Testis (tissue), 3 donors: ENCODE results near the gene SLC25A30. TPM values are rescaled to one million over a fixed set of nuclear protein-coding genes. Genes with fewer than 3 reads are reported as not detected.
"Not testable (repeated sequence)": the region's sequence is repeated elsewhere in the genome, so short reads cannot be mapped to it uniquely, and the experiment has no call there.

Experiments used
- DNase-seq: peaks from one replicate; pipeline ENCODE4 v3.0.0-alpha.2; 2019
- H3K27ac ChIP-seq, 2 donors: fragments of 200-600 bp; sonication (generic); one replicate each; pipeline ENCODE4 v1.5.1; 2019
- H3K27me3 ChIP-seq: fragments of 200-600 bp; sonication (generic); one replicate; pipeline ENCODE4 v1.5.1; 2019
- H3K36me3 ChIP-seq: fragments of 200-600 bp; sonication (generic); one replicate; pipeline ENCODE4 v1.5.1; 2017; ENCODE audit warnings: low read depth; ENCODE audit errors: missing control alignments
- H3K4me1 ChIP-seq: fragments of 200-600 bp; sonication (generic); one replicate; pipeline ENCODE4 v1.5.1; 2019
- H3K4me3 ChIP-seq, 2 donors: fragments of 200-600 bp; sonication (generic); one replicate each; pipeline ENCODE4 v1.5.1; 2017 to 2019
- H3K9me3 ChIP-seq: fragments of 200-600 bp; sonication (generic); one replicate; pipeline ENCODE4 v1.5.1; 2017
- POLR2A ChIP-seq: fragments of 450-650 bp; IDR thresholded peaks from one replicate; pipeline ENCODE4 v1.6.1; 2017; ENCODE audit warnings: antibody characterized with exemption, mild to moderate bottlenecking, moderate library complexity
- WGBS, 2 donors: methylation state at CpG; one replicate each; pipeline ENCODE4 v1.1.5; 2018; 5-methylcytosine and 5-hydroxymethylcytosine counted together
- intact Hi-C: fragments of 100-400 bp; cut with DNase I; formaldehyde crosslinking; loops from one replicate; pipeline ENCODE4 v1.15.1; 2023; ENCODE audit warnings: low total_unique reads
- polyA plus RNA-seq: library from polyadenylated mRNA; stranded (reverse); fragments of 350-450 nt; fragmentation: Illumina TruSeq; extraction: RNeasy Lipid Tissue Mini Kit (QIAGEN cat#74804); gene quantifications from one replicate; pipeline ENCODE4 v1.2.3, GENCODE V29; 2014; ENCODE audit warnings: low read depth, low replicate concordance; ENCODE audit not compliant: insufficient read depth
- total RNA-seq, 2 donors: library from RNA; depleted of rRNA; stranded (reverse); fragments of >200 nt; gene quantifications; one replicate each; pipeline ENCODE4 v1.2.3, GENCODE V29; 2016
- TF ChIP-seq, protein P1 (sequence below), 3 experiments: fragments of 450-650 bp in 2 of 3; fragments of 200-600 bp in 1 of 3; sonication (generic) in 1 of 3; IDR thresholded peaks; one replicate each; pipeline ENCODE4 v1.5.1; 2016 to 2019; ENCODE audit warnings: antibody characterized with exemption in 3 of 3, mild to moderate bottlenecking in 2 of 3, moderate library complexity in 1 of 3

The SLC25A30 gene
- total and polyA plus RNA-seq, 3 donors from 2014 or later = 14.5 to 16.4 (median 15.7) TPM

DNA sequence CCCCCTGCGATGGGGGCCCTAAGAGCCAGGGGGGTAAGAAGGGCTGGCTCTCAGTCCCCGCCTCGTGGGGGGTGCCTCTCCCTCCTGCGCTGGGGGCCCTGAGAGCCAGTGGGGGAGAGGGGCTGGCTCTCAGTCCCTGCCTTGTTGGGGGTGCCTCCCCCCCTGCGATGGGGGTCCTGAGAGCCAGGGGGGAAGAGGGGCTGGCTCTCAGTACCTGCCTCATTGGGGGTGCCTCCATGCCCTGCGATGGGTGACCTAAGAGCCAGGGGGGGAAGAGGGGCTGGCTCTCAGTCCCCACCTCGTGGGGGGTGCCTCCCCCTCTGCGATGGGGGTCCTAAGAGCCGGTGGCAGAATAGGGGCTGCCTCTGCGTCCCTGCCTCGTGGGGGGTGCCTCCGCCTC, 40.9 kb downstream of the SLC25A30 start:
- H3K36me3 ChIP-seq, H3K4me3 ChIP-seq, DNase-seq, intact Hi-C loops, H3K27me3 ChIP-seq, H3K4me1 ChIP-seq, H3K9me3 ChIP-seq, H3K27ac ChIP-seq: not testable (repeated sequence)
- WGBS, 2 donors = 86% methylated on average over 8 of the region's 12 CpGs; no CpG with 5 or more reads in 1 of the 2 donors

GRCh38 chr13:45376651-45377050, 41.5 kb downstream of the SLC25A30 start:
- WGBS, 2 donors = 90 to 94% methylated on average over 8 of the region's 8 CpGs
- H3K27ac ChIP-seq, intact Hi-C loops, DNase-seq, H3K27me3 ChIP-seq, H3K4me3 ChIP-seq, H3K36me3 ChIP-seq, H3K9me3 ChIP-seq, H3K4me1 ChIP-seq: not testable (repeated sequence)

GRCh38 chr13:45374917-45375316, 43.3 kb downstream of the SLC25A30 start:
- intact Hi-C loops = no loop called here
- DNase-seq = no peak
- TF ChIP-seq, protein P1, sequence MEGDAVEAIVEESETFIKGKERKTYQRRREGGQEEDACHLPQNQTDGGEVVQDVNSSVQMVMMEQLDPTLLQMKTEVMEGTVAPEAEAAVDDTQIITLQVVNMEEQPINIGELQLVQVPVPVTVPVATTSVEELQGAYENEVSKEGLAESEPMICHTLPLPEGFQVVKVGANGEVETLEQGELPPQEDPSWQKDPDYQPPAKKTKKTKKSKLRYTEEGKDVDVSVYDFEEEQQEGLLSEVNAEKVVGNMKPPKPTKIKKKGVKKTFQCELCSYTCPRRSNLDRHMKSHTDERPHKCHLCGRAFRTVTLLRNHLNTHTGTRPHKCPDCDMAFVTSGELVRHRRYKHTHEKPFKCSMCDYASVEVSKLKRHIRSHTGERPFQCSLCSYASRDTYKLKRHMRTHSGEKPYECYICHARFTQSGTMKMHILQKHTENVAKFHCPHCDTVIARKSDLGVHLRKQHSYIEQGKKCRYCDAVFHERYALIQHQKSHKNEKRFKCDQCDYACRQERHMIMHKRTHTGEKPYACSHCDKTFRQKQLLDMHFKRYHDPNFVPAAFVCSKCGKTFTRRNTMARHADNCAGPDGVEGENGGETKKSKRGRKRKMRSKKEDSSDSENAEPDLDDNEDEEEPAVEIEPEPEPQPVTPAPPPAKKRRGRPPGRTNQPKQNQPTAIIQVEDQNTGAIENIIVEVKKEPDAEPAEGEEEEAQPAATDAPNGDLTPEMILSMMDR (IDR thresholded peaks at IDR 0.05) = no peak
- TF ChIP-seq POLR2A = no peak
- no peak overlapping the region for H3K27ac ChIP-seq
- no peak overlapping the region for H3K4me3 ChIP-seq
- no peaks in the 10 kb centered on the region for H3K36me3 ChIP-seq
- H3K9me3 ChIP-seq = no peaks in the 10 kb centered on the region
- H3K27me3 ChIP-seq = no peaks in the 10 kb centered on the region
- peaks cover 7% of the 10 kb centered on the region for H3K4me1 ChIP-seq
- 94 to 97% methylated on average over 3 of the region's 3 CpGs for WGBS, 2 donors

- no peaks in the 10 kb centered on the region for H3K36me3 ChIP-seq
- intact Hi-C loops = no loop called here
- H3K4me1 ChIP-seq = peaks cover 7% of the 10 kb centered on the region
- TF ChIP-seq POLR2A = no peak
- TF ChIP-seq, protein P1 (IDR thresholded peaks at IDR 0.05) = no peak
- no peaks in the 10 kb centered on the region for H3K27me3 ChIP-seq
- H3K9me3 ChIP-seq = no peaks in the 10 kb centered on the region
- DNase-seq = no peak
- H3K27ac ChIP-seq = no peak overlapping the region
- no peak overlapping the region for H3K4me3 ChIP-seq
- 88 to 96% methylated on average over 5 of the region's 5 CpGs for WGBS, 2 donors
Measured at GRCh38 chr13:45373162-45373547, 45.0 kb downstream of the SLC25A30 start.

GRCh38 chr13:45372189-45373161, 45.7 kb downstream of the SLC25A30 start:
- H3K27ac ChIP-seq = no peak overlapping the region
- H3K36me3 ChIP-seq = no peaks in the 10 kb centered on the region
- H3K9me3 ChIP-seq = no peaks in the 10 kb centered on the region
- intact Hi-C loops = no loop called here
- WGBS, 2 donors = 70 to 72% methylated on average over 24 of the region's 24 CpGs
- no peaks in the 10 kb centered on the region for H3K27me3 ChIP-seq
- H3K4me3 ChIP-seq = no peak overlapping the region
- DNase-seq = no peak
- TF ChIP-seq, protein P1 (IDR thresholded peaks at IDR 0.05) = no peak
- TF ChIP-seq POLR2A = no peak
- H3K4me1 ChIP-seq = peaks cover 7% of the 10 kb centered on the region
